Measurements from ENCODE around the gene TMEM59.
"Not testable (repeated sequence)": the region's sequence is repeated elsewhere in the genome, so short reads cannot be mapped to it uniquely, and the experiment has no call there.

TMEM59 gene

GRCh38 chr1:54037476-54037875 is 15.5 kb downstream of the TMEM59 start:
- no peak overlapping the region for H3K4me3 ChIP-seq (ENCODE audit: low read length)
- DNase-seq (ENCODE audit: low read depth) = no peak
- no peak for TF ChIP-seq CTCF (conservative IDR thresholded peaks at IDR 0.05; ENCODE audit: low read depth, low read length)

GRCh38 chr1:54028306-54029251 is 24.4 kb downstream of the TMEM59 start:
- DNase-seq (ENCODE audit: low read depth) = no peak
- TF ChIP-seq CTCF (conservative IDR thresholded peaks at IDR 0.05; ENCODE audit: low read depth, low read length) = no peak
- H3K4me3 ChIP-seq (ENCODE audit: low read length) = no peak overlapping the region

GRCh38 chr1:54027848-54028247 is 25.2 kb downstream of the TMEM59 start:
- no peak for TF ChIP-seq CTCF (conservative IDR thresholded peaks at IDR 0.05; ENCODE audit: low read depth, low read length)
- H3K4me3 ChIP-seq (ENCODE audit: low read length) = no peak overlapping the region
- DNase-seq (ENCODE audit: low read depth) = no peak

GRCh38 chr1:54024811-54025210 is 28.2 kb downstream of the TMEM59 start:
- DNase-seq (ENCODE audit: low read depth); H3K4me3 ChIP-seq (ENCODE audit: low read length): not testable (repeated sequence)

GRCh38 chr1:54024358-54024757 is 28.6 kb downstream of the TMEM59 start:
- DNase-seq (ENCODE audit: low read depth) = no peak
- no peak for TF ChIP-seq CTCF (conservative IDR thresholded peaks at IDR 0.05; ENCODE audit: low read depth, low read length)
- H3K4me3 ChIP-seq (ENCODE audit: low read length) = no peak overlapping the region

GRCh38 chr1:54019562-54020176 is 33.3 kb downstream of the TMEM59 start:
- H3K4me3 ChIP-seq (ENCODE audit: low read length); DNase-seq (ENCODE audit: low read depth): not testable (repeated sequence)

- TF ChIP-seq CTCF (conservative IDR thresholded peaks at IDR 0.05; ENCODE audit: low read depth, low read length) = no peak
- H3K4me3 ChIP-seq (ENCODE audit: low read length) = no peak overlapping the region
These were observed 34.4 kb downstream of the TMEM59 start for GRCh38 chr1:54018635-54019034.

GRCh38 chr1:54017979-54018378 is 35.0 kb downstream of the TMEM59 start, which contains the start of gene LDLRAD1:
LDLRAD1 (minus strand) TSS chr1:54018186; CDS start chr1:54018112, 74 bp downstream.
- DNase-seq (ENCODE audit: low read depth) = no peak
- TF ChIP-seq CTCF (conservative IDR thresholded peaks at IDR 0.05; ENCODE audit: low read depth, low read length) = no peak
- no peak within 1 kb of the TSS for H3K4me3 ChIP-seq (ENCODE audit: low read length)

More at GRCh38 chr1:54018635-54019034, 34.4 kb downstream of the TMEM59 start:
- DNase-seq (ENCODE audit: low read depth) = no peak

Data from retinal pigment epithelial cell (primary cell).